ENCODE results near the gene AKT3.

GRCh38 chr1:243715285-243715684 lies 134.8 kb downstream of the AKT3 start:
- no peak for TF ChIP-seq EZH2 (optimal IDR thresholded peaks at IDR 0.05; ENCODE audit: low read depth, low read length)
- TF ChIP-seq CTCF (IDR thresholded peaks at IDR 0.05; ENCODE audit: low read length) = no peak
- TF ChIP-seq EZH2phosphoT487 (IDR thresholded peaks at IDR 0.05; ENCODE audit: low read length) = no peak

Data from MM.1S (cell line).